Measurements from ENCODE around the gene ADGRB3.

DNA sequence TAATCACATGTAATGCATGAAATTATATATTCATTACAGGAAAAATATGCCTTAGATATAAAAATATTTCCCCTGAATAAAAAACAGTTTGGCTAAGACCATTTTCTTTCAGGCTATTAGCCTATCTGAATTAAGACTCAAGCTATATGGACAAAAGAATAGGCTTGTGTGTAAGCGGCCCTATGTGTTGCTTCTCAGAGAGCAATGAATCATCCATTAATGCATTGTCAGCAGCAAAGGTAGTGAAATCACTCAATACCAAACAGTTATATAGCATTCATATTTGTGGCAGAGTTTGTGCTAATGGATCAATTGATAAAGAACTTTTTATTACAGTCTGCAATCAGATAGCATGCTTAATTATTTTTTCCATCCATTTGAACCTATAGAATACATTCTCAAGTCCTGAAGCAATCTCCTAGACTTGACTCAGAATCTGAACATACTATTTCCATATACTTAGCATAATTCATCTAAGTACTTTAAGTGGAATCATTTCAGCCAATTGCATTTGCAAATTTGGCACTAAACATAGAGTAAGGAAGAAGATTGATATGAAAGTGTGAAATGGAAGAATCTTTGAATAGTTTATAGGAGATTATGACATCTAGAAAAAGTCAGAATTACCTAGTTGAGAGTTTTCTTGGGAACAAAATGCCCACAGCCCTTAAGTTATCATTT is 112.2 kb downstream of the ADGRB3 start:
- TF ChIP-seq, protein P1, sequence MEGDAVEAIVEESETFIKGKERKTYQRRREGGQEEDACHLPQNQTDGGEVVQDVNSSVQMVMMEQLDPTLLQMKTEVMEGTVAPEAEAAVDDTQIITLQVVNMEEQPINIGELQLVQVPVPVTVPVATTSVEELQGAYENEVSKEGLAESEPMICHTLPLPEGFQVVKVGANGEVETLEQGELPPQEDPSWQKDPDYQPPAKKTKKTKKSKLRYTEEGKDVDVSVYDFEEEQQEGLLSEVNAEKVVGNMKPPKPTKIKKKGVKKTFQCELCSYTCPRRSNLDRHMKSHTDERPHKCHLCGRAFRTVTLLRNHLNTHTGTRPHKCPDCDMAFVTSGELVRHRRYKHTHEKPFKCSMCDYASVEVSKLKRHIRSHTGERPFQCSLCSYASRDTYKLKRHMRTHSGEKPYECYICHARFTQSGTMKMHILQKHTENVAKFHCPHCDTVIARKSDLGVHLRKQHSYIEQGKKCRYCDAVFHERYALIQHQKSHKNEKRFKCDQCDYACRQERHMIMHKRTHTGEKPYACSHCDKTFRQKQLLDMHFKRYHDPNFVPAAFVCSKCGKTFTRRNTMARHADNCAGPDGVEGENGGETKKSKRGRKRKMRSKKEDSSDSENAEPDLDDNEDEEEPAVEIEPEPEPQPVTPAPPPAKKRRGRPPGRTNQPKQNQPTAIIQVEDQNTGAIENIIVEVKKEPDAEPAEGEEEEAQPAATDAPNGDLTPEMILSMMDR (conservative IDR thresholded peaks at IDR 0.05; ENCODE audit: low read length): no peak
- TF ChIP-seq EZH2phosphoT487 (IDR thresholded peaks at IDR 0.05; ENCODE audit: borderline replicate concordance, low read depth, low read length): no peak

Measured in OCI-LY7 (cell line).